ENCODE data around the gene CFTR.

- TF ChIP-seq HDAC6 (IDR thresholded peaks at IDR 0.05; ENCODE audit: low read depth, low read length) (no peak), TAF1 (IDR thresholded peaks at IDR 0.05; ENCODE audit: low read depth, low read length) (no peak), CTCF (IDR thresholded peaks at IDR 0.05; ENCODE audit: control extremely low read depth in 1 of 3, insufficient read depth in 1 of 3, low read depth in 1 of 3, low read length in 3 of 3) (no peak), USF2 (IDR thresholded peaks at IDR 0.05; ENCODE audit: low read length) (no peak), EP300 (IDR thresholded peaks at IDR 0.05; ENCODE audit: borderline replicate concordance in 1 of 2, low read depth in 2 of 2, low read length in 2 of 2) (no peak), MAFK (IDR thresholded peaks at IDR 0.05; ENCODE audit: low read depth, low read length) (no peak), POLR2AphosphoS5 (IDR thresholded peaks at IDR 0.05; ENCODE audit: low read depth, low read length) (no peak), YY1 (IDR thresholded peaks at IDR 0.05; ENCODE audit: low read depth, low read length) (no peak), KDM4A (IDR thresholded peaks at IDR 0.05; ENCODE audit: low read depth, low read length, severe bottlenecking) (no peak), POLR2A (IDR thresholded peaks at IDR 0.05; ENCODE audit: control extremely low read depth in 1 of 2, low read depth in 2 of 2, low read length in 2 of 2) (no peak), EZH2 (IDR thresholded peaks at IDR 0.05; ENCODE audit: low read depth, low read length, severe bottlenecking) (no peak), SP1 (IDR thresholded peaks at IDR 0.05; ENCODE audit: low read depth, low read length) (no peak), TEAD4 (IDR thresholded peaks at IDR 0.05; ENCODE audit: low read depth, low read length) (no peak)
- TF ChIP-seq, protein P1, sequence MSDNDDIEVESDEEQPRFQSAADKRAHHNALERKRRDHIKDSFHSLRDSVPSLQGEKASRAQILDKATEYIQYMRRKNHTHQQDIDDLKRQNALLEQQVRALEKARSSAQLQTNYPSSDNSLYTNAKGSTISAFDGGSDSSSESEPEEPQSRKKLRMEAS (IDR thresholded peaks at IDR 0.05), result no peak
Observed at GRCh38 chr7:117493460-117493859, 13.6 kb downstream of the CFTR start.
